HG03045 (cell line): Measurements from ENCODE around the gene UNC93B1.

Source experiments
- ATAC-seq: cut with Tn5 transposase; IDR thresholded peaks from one replicate; pipeline ENCODE4 v1.9.1; 2021; ENCODE audit warnings: mild to moderate bottlenecking, moderate library complexity; ENCODE audit not compliant: unreplicated experiment

The UNC93B1 gene

DNA sequence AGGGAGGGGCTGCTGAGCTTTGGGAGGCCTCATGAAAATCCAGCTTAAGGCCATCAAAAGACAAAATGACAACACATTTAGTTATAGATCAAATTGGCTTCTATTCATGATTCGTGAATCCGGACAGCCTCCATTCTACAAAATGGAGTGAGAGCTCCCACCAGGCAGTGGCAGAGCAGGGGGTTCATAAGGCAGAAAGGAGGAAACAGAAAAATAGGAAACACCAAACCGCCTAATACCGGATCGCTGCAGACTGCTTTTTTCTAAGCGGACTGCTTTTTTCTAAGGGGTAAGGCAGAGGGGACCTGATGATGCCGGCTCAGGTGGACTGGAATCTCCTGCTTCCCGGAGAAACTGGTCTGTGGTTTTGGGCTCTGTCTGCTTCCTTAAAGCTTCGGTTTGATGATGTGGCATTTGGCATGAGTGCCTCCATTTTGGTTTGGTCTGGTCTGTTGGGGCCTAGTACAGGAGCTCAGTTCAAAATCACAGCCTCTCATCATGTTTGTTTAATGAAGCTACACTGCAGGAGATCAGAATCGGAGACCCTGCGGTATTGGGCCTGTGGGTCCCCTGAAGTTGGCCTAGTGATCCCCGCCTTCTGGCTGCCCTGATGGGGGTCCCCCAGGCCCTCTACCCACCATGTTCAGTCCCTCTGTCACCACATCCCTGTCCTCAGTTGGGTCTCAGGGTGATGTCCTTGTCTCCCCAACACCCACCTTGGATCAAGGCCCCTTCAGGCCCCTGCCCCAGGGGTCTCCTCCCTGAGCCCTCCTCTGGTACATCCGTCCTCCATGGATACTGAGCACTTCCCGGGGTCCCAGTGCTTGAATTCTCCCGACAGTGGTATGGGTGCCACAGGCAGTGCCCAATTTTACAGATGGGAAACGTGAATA lies 7.4 kb upstream of the UNC93B1 start:
- no peak for ATAC-seq

DNA sequence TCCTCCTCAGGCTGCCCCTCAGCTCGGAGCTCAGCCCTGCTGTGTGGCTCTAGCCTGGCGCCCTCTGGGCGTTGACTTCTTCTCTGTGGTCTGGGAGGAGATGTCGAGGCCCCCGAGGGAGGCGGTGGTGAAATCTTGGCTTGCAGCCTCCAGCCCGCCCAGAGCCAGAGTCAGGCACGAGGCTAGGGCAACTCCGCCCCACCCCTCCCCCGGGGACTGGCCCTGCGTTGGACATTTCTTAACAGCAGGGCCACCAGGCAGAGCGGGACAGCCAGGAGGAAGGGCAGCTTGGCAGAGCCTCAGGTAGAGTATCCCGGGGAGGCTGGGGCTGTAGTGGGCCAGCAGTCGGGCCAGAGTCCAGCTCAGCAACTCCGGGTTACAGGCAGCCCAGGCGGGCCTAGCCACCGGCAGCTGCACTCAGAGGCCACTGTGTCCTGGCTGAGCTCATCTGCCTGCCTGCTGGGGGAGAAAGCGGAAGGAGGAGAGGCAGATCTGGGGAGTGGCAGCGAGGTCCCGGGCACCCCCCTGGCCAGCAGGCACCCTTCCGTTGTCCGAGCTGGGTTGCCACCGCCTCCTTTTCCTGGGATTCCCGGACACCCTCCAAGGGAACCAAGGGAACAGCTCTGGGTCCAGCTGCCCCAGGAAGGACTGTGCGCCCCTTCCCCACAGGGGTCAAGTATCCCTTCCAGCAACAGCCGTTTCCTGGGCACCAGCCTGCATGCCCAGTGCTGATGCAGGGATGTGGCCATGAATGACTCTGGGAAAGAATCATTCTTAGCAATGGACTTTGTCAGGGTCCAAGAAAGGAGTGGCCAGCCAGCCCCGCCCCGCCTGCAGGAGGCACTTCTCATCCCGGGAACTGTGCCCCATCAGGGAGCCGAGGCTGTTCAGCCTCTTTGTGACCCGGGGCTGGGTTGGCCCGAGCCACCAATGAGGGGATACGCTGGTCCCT lies 6.5 kb upstream of the UNC93B1 start, which contains the start of gene ALDH3B1:
Gene ALDH3B1, plus strand, starts transcription at position 238 of the 952 bp plus-strand sequence. CDS start 4,971 bp downstream, outside the sequence.
- no peak for ATAC-seq

DNA sequence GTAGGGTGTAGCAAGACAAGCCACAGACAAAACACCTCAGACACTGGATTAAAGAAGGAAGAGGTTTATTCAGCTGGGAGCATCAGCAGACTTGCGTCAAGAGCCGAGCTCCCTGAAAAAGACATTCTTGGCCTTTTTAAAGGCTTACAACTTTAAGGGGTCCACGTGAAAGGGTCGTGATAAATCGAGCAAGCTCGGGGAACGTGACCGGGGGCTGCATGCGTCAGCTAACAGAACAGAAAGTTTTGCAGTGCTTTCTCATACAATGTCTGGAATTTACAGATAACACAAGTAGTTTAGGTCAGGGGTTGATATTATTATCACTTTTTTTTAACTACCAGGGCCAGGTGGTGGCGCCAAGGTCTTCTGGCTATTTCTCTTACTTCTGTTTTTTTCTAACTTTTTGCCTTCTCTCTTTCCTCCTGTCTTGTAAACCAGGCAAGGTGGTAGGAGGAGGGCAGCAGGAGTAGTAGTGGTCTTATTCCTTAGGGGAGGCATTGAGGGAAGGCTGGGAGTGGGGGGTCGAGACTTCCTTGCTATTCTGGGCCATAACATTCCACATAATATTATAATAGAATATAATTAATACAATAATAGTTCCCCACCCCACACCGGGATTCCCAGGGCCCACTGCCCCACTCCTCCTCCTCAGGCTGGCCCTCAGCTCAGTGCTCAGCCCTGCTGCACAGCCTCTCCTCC lies 5.6 kb upstream of the UNC93B1 start:
- ATAC-seq, result no peak

DNA sequence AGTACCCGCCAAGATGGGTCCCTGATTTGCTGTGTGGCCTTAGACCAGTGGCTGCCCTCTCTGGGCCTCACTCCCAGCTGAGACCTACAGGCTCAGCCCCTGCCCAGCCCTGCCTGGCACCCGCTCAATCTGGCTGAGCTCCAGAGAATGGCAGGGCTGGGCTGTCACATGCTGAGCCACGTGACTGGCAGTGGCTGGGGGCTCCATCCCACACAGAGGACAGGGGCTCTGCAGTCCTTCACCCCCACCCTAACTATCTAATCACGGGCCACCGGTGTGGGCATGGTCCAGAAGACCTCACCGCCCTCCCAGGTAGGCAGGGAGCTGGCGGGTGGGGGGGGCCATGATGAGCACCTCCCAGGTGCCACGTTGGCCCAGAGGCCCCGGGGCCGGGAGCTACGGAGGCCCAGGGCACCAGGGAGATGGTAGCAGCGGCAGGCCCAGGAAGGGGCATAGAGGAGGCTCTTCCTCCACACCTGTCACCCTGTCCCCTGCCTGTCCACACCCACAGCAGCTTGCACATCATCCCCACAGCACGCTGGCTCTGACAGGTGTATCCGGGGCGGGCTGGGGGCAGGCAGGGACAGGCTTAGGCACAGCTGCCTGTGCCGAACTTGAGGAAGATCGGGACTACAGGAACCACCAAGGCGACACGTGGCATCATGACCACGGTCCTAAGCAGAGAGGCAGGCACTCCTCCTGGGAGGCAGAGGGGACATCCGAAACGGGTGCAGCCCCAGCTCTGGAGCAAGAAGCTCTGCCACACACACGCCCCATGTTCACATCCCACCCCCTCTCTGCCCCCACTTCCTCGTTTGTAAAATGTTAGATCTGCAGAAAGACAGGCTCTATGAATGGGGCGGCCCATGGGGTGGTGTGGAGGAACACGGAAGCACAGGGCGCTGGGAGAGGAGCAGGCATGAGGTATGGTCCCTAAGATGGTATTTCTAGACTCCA lies 4.8 kb upstream of the UNC93B1 start:
- ATAC-seq, result no peak

DNA sequence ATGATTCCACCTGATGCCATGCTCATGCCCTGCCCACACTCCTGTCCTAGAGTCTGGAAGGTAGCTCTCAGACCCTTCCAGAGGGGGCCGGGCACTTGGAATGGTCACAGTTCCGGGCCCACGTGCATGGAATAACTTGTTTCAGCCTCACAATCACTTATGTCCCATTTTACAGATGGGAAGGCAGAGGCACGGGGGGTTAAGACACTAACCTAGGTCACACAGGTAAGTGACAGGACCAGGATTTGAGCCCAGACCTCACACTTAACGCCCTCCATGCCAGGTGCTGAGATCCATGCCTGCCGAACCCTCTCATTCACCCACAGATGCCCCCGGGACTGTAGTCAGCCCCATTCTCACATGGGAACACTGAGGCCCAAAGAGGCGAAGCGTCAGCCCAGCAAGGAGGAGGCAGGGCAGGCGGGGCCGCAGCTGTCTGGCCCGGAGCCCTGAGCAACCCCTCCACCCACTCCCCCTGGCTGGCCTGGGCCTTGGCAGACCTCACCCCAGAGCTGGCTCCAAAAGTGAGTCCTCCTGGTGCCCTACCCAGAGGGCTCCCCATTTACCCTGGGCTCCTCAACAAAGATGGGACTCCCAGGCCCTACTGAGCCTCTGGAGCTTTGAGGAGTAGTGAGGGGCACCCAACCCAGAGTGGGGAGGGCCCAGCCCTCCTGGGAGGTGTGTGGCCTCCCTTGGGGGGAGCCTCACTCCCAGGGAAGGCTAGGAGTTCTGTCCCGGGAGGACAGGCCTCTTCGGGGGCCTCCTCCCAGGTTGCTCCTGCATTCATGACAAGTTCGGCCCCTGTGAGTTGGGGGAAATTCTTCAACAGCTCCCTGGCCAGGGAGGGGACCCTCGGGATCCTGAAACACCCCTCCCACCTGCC lies 3.8 kb upstream of the UNC93B1 start:
- ATAC-seq, result no peak

- no peak for ATAC-seq
Measured at GRCh38 chr11:68006606-68007166, 2.8 kb upstream of the UNC93B1 start.

GRCh38 chr11:68004551-68005335 lies 846 bp upstream of the UNC93B1 start:
- ATAC-seq, result no peak

GRCh38 chr11:68002938-68003845 lies 705 bp downstream of the UNC93B1 start:
- ATAC-seq, result peak; percentile 41

DNA sequence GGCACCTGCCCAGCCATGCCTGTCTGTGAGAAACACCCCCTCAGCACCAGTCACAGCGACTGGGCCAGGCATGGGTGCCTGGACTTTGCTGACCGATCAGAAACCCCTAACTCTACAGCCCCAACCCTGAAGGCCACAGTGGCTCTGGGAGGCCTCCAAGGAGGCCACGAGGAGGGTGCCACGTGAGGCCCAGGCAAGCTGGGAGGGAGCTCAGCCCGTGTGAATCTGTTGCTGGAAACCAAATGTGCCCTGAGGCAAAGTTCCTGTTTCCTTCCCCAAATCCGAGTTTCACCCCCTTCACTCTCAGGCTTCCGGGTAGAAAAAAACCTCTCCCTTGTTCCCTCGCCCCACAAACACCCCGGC lies 1.3 kb downstream of the UNC93B1 start:
- ATAC-seq, result peak; percentile 12

GRCh38 chr11:67999704-68000103 lies 4.2 kb downstream of the UNC93B1 start:
- ATAC-seq, result no peak

- no peak for ATAC-seq
Measured at GRCh38 chr11:67999201-67999629, 4.7 kb downstream of the UNC93B1 start.

- ATAC-seq, result no peak
Measured at GRCh38 chr11:67998150-67999045, 5.5 kb downstream of the UNC93B1 start.

- ATAC-seq, result no peak
Measured at GRCh38 chr11:67997475-67997921, 6.4 kb downstream of the UNC93B1 start.

DNA sequence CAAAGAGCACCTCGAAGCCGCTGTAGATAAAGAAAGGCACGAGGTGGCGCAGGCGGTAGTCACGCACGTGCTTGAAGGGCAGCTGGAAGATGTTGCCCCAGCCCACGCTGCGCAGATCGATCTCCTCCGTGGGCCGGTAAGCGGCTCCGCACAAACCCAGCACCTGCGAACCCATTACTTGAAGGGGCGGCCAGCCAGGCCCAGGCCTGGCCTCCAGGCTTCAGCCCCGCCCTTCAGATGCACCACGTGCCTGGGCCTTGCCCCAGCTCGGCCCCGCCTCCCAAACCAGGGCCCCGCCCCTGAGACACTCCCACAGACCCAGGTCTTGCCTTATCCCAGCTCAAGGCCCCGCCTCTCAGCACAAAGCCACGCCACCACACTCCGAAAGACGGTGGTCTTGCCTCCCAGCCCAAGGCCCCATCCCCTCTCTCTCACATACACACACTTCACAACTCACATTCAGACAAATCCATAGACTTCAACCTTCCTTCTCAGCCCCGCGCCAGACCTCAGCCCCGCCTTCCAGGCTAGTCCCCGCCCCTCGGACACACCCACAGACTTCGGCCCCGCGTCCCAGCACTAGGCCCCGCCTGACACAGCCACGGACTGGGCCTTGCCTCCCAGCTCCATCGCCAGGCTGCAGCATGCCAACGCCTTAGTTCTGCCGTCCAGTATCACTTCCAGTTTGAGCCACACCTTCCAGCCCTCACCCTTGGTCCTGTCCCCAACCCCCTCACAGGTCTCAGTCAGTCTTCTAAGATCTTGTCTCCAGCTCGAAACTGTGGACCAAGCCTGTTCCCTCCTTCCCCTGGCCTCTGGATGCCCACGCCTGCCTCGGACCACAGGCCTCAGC lies 7.0 kb downstream of the UNC93B1 start:
- ATAC-seq, result no peak

DNA sequence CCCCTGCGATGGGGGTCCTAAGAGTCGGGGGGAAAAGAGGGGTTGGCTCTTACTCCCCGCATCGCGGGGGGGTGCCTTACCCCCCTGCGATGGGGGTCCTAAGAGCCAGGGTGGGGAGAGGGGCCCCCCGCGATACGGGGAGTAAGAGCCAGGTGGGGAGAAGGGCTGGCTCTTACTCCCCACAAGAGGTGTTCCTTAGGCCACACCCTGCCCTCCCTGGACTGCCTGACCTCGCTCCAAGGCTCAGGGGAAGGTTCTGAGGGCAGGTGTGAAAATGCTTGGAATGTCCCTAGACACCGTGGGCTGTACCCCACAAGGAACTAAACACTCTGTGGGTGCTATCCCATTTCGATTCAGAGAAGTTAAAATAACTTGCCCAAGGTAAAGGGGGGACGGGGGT lies 7.8 kb downstream of the UNC93B1 start:
- ATAC-seq, result no peak
